Renal cortex interstitium (tissue), 11 donors: ENCODE measurements around the gene BICC1. TPM values are rescaled to one million over a fixed set of nuclear protein-coding genes. Genes with fewer than 3 reads are reported as not detected.

Experiments
- DNase-seq, 11 donors: peaks; one replicate each; pipeline ENCODE4 v3.0.0-alpha.2; 2013; ENCODE audit warnings: low read depth in 9 of 11, low spot score in 4 of 11; ENCODE audit errors: extremely low read depth in 1 of 11
- polyA plus RNA-seq, 3 donors: library from polyadenylated mRNA; unstranded; fragments of 120-200 nt; gene quantifications; one replicate each; pipeline ENCODE4 v1.2.1, GENCODE V29; 2013; ENCODE audit not compliant: insufficient read length in 3 of 3

BICC1 gene
- polyA plus RNA-seq, 3 donors: 70.8 to 94.6 (median 83.3) TPM

GRCh38 chr10:58627392-58627791 is 114.7 kb downstream of the BICC1 start:
- DNase-seq: no peak

GRCh38 chr10:58631715-58632114 is 119.0 kb downstream of the BICC1 start:
- DNase-seq: no peak

- DNase-seq: no peak
Observed at GRCh38 chr10:58632216-58632615, 119.5 kb downstream of the BICC1 start.

GRCh38 chr10:58637352-58637751 is 124.7 kb downstream of the BICC1 start:
- no peak for DNase-seq

GRCh38 chr10:58638388-58638787 is 125.7 kb downstream of the BICC1 start:
- no peak for DNase-seq

GRCh38 chr10:58641095-58641531 is 128.4 kb downstream of the BICC1 start:
- no peak for DNase-seq

GRCh38 chr10:58641708-58642107 is 129.0 kb downstream of the BICC1 start:
- DNase-seq: no peak

GRCh38 chr10:58642283-58642682 is 129.6 kb downstream of the BICC1 start:
- no peak for DNase-seq

GRCh38 chr10:58642916-58643428 is 130.3 kb downstream of the BICC1 start:
- DNase-seq: no peak

GRCh38 chr10:58644311-58644710 is 131.6 kb downstream of the BICC1 start:
- DNase-seq: no peak

- DNase-seq: no peak
Observed at GRCh38 chr10:58645416-58646146, 132.9 kb downstream of the BICC1 start.

- DNase-seq: no peak
Observed at GRCh38 chr10:58647376-58648112, 134.9 kb downstream of the BICC1 start.

- no peak for DNase-seq
Observed at GRCh38 chr10:58648131-58648530, 135.5 kb downstream of the BICC1 start.

- DNase-seq: peak in 2 of 11 donors; percentile 29 to 32
Observed at GRCh38 chr10:58651040-58651439, 138.4 kb downstream of the BICC1 start.

- no peak for DNase-seq
Observed at GRCh38 chr10:58651742-58652141, 139.1 kb downstream of the BICC1 start.

- DNase-seq: no peak
Observed at GRCh38 chr10:58653139-58653538, 140.5 kb downstream of the BICC1 start.

GRCh38 chr10:58660575-58661255 is 148.0 kb downstream of the BICC1 start:
- no peak for DNase-seq

GRCh38 chr10:58661336-58661735 is 148.7 kb downstream of the BICC1 start:
- DNase-seq: no peak

GRCh38 chr10:58661902-58662301 is 149.2 kb downstream of the BICC1 start:
- DNase-seq: no peak

- DNase-seq: no peak
Observed at GRCh38 chr10:58662314-58662713, 149.6 kb downstream of the BICC1 start.
